Left lung (tissue), 10 donors: ENCODE results near the gene AKT3. TPM values are rescaled to one million over a fixed set of nuclear protein-coding genes. Genes with fewer than 3 reads are reported as not detected.

Experiments used
- ATAC-seq: fragments of 200-7000 bp; cut with Tn5 transposase; one replicate; pipeline ENCODE4 v1.9.1; 2020; ENCODE audit warnings: moderate library complexity
- DNase-seq, 4 donors: peaks; one replicate each; pipeline ENCODE4 v3.0.0-alpha.2; 2013 to 2020
- H3K27ac ChIP-seq, 2 donors: fragments of 200-600 bp; sonication (generic) in 1 of 2; one replicate each; pipeline versions ENCODE4 v1.5.0 to v1.8.0; 2020 to 2021
- H3K27me3 ChIP-seq, 2 donors: fragments of 200-600 bp; sonication (generic) in 1 of 2; one replicate each; pipeline versions ENCODE4 v1.5.0 to v1.8.0; 2020 to 2021
- H3K36me3 ChIP-seq, 2 donors: fragments of 200-600 bp; sonication (generic) in 1 of 2; one replicate each; pipeline versions ENCODE4 v1.5.0 to v1.8.0; 2020 to 2021
- H3K4me1 ChIP-seq, 2 donors: fragments of 200-600 bp; one replicate each; pipeline ENCODE4 v1.8.0; 2021
- H3K4me3 ChIP-seq, 2 donors: fragments of 200-600 bp; sonication (generic) in 1 of 2; one replicate each; pipeline versions ENCODE4 v1.5.0 to v1.8.0; 2020 to 2021; ENCODE audit warnings: mild to moderate bottlenecking in 1 of 2
- H3K9me3 ChIP-seq, 2 donors: fragments of 200-600 bp; sonication (generic) in 1 of 2; one replicate each; pipeline versions ENCODE4 v1.5.0 to v1.8.0; 2020 to 2021
- intact Hi-C, 2 donors: fragments of 100-400 bp; cut with DNase I; formaldehyde crosslinking; loops; one replicate each; pipeline versions ENCODE4 v1.11.2 to v1.14.2; 2022
- polyA plus RNA-seq, 6 donors: library from polyadenylated mRNA; unstranded; fragments of 120-200 nt; gene quantifications; one replicate each; pipeline ENCODE4 v1.2.1, GENCODE V29; 2013; ENCODE audit not compliant: insufficient read length in 6 of 6
- total RNA-seq, 2 donors: library from RNA; stranded (reverse); fragmentation: NEBNext Ultra II Directional; extraction: Animal tissue kit (Norgen Biotek cat#: 25700); gene quantifications; one replicate each; pipeline ENCODE4 v1.2.1, GENCODE V29; 2021
- TF ChIP-seq, protein P1 (sequence below), 2 donors: fragments of 200-600 bp; sonication (generic) in 1 of 2; IDR thresholded peaks; one replicate each; pipeline versions ENCODE4 v1.5.0 to v1.8.0; 2021; ENCODE audit warnings: antibody characterized with exemption in 2 of 2
- donor health status: DM: no; HTN: yes; CAD: no.
- donor health status: DM: no; HTN: no; CAD: no.

The AKT3 gene
- total and polyA plus RNA-seq, 8 donors = 24.1 to 44.9 (median 29.4) TPM

DNA sequence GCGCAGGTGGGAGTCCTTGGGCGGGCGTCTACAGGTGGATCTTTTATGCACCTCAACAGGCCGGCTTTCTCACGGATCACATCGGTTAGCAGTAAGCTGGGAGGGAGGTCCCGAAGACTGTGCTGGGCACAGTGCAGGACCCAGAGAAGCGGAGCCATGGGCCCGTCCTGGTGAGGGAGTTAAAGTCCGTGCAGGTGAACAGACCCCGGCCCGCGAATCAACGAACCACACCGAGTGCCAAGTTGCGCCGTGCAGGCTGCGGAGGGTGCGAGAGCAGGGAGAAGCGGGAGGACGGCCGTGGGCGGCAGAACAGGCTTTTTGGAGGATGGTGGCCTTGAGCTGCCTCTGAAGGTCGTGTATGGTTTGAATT lies 360.9 kb downstream of the AKT3 start:
- H3K27ac ChIP-seq = no peak overlapping the region
- no peak for ATAC-seq
- H3K9me3 ChIP-seq = no peaks in the 10 kb centered on the region
- DNase-seq = no peak
- no peak overlapping the region for H3K4me3 ChIP-seq
- H3K36me3 ChIP-seq = peaks cover 0 to 17% of the 10 kb centered on the region in 2 donors
- no peaks in the 10 kb centered on the region for H3K4me1 ChIP-seq
- H3K27me3 ChIP-seq = no peaks in the 10 kb centered on the region
- TF ChIP-seq, protein P1, sequence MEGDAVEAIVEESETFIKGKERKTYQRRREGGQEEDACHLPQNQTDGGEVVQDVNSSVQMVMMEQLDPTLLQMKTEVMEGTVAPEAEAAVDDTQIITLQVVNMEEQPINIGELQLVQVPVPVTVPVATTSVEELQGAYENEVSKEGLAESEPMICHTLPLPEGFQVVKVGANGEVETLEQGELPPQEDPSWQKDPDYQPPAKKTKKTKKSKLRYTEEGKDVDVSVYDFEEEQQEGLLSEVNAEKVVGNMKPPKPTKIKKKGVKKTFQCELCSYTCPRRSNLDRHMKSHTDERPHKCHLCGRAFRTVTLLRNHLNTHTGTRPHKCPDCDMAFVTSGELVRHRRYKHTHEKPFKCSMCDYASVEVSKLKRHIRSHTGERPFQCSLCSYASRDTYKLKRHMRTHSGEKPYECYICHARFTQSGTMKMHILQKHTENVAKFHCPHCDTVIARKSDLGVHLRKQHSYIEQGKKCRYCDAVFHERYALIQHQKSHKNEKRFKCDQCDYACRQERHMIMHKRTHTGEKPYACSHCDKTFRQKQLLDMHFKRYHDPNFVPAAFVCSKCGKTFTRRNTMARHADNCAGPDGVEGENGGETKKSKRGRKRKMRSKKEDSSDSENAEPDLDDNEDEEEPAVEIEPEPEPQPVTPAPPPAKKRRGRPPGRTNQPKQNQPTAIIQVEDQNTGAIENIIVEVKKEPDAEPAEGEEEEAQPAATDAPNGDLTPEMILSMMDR (IDR thresholded peaks at IDR 0.05) = no peak
- intact Hi-C loops = no loop called here

DNA sequence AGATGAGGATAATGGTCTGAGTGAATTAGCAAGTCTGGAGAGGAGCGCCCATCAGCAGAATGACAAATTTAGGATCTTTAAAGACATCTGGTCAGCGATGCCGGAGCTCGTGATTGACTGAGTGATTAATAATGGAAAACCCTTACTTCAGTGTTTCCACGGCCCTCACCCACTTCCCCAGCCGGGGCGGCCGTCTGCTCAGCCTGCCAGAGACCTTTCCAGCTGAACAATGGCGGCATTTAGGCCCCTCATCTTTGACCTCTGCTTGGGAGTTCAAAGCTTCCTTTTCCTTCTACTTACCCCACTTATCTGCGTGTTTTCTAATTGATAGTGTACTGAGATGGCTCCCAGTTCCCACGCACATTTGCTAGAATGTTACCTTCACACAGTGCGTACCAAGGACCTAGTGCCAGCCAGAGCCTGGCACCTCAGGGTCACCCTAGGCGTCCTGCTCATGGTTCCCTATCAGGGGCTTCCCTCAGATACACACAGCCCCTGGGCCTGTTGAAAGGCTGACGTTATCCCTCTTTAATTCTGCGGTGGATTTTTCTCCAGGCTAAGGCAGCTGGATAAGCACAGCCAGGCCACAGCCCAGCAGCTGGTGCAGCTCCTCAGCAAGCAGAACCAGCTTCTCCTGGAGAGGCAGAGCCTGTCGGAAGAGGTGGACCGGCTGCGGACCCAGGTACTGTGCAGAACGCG lies 361.4 kb downstream of the AKT3 start:
- H3K27me3 ChIP-seq = no peaks in the 10 kb centered on the region
- H3K4me1 ChIP-seq = no peaks in the 10 kb centered on the region
- no peak overlapping the region for H3K27ac ChIP-seq
- intact Hi-C loops = no loop called here
- H3K9me3 ChIP-seq = no peaks in the 10 kb centered on the region
- DNase-seq (no peak), ATAC-seq (no peak)
- peaks cover 0 to 17% of the 10 kb centered on the region in 2 donors for H3K36me3 ChIP-seq
- TF ChIP-seq, protein P1 (IDR thresholded peaks at IDR 0.05) = no peak
- peak overlapping the region in 1 of 2 donors; percentile 13 for H3K4me3 ChIP-seq

DNA sequence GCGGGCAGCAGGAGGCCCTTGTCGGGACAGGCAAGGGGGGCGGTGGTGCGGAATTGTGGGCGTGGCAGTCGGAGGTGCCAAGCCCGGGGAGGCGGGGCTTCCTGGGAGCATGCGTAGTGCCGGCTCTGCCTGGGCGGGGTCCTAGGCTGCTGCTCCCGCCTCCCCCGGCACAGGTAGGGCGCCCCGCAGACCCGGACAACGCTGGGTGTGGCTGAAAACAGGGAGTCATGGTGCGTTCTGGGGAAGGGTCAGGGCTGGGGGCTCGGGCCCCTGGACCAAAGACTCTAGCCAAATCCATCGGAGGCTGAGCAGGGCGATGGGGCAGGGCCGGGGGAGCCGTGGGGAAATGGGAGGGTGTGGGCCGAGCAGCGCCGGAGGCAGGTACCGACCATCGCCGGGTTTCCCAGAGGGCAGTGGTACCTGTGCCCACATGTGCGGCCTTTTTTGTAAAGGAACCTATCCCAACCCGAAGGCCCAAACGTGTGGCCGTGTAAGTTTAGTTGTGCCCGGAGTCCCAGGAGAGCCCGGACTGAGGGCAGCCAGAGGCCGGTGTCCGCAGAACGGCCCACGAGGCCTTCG lies 362.3 kb downstream of the AKT3 start:
- peak; percentile 67 for ATAC-seq
- TF ChIP-seq, protein P1 (IDR thresholded peaks at IDR 0.05) = no peak
- H3K4me3 ChIP-seq = peak overlapping the region in 1 of 2 donors; percentile 13
- H3K27ac ChIP-seq = no peak overlapping the region
- H3K4me1 ChIP-seq = peaks cover 1 to 7% of the 10 kb centered on the region in 2 donors
- intact Hi-C loops = no loop called here
- peaks cover 0 to 17% of the 10 kb centered on the region in 2 donors for H3K36me3 ChIP-seq
- no peak for DNase-seq
- no peaks in the 10 kb centered on the region for H3K9me3 ChIP-seq
- H3K27me3 ChIP-seq = peaks cover 0 to 7% of the 10 kb centered on the region in 2 donors

DNA sequence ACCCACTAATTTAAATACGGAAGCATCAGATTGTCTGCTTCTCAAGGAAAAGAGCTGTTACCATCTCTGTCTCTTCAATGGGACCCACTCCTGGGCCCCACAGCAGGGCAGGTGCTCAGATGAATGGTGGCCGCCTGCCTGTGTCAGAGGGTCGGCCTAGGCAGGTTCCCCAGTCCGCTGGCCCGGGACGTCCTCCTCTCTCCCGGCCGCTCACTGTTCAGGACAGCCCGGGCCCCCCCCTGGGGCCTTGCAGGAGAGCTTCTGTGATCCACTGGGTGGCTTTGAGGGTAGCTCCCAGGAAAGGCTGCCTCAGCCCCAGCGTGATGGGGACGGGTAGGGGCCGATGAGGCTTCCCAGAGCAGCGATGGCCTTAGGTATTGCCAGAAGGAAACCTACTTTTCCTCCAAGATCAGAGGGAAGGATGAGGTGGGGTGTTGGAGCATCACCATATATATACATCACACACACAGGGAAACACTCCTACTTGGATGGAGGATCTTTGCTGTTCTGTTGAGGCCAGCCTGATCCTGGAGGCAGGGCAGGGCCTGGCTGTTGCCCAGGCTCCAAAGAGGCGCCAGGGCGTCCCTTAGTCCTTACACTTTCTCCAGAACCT lies 362.9 kb downstream of the AKT3 start:
- intact Hi-C loops = no loop called here
- no peak overlapping the region for H3K27ac ChIP-seq
- DNase-seq (no peak), ATAC-seq (no peak)
- H3K9me3 ChIP-seq = no peaks in the 10 kb centered on the region
- TF ChIP-seq, protein P1 (IDR thresholded peaks at IDR 0.05) = no peak
- H3K4me3 ChIP-seq = no peak overlapping the region
- peaks cover 0 to 17% of the 10 kb centered on the region in 2 donors for H3K36me3 ChIP-seq
- peaks cover 0 to 11% of the 10 kb centered on the region in 2 donors for H3K27me3 ChIP-seq
- H3K4me1 ChIP-seq = peaks cover 7 to 13% of the 10 kb centered on the region in 2 donors

DNA sequence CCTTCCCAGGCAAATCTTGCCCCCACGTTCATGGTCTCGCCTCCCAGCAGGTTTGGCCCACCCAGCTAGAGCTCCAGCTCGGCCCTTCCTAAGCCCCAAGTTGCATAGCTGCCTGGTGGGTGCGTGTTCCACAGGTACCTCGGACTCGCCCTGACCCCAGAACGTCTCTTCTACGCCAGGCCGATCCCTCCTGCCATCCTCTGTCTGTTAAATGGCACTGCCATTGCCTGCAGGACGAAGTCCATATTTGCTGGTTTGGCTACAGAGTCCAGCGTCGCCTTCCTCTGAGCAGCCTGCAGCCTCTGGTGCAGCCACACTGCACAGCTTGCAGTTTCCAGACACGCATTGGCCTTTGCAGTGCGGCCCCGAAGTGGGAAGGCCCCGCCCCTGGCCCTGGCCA lies 366.1 kb downstream of the AKT3 start:
- H3K9me3 ChIP-seq = no peaks in the 10 kb centered on the region
- no peak for DNase-seq
- H3K4me3 ChIP-seq = no peak overlapping the region
- no peak for ATAC-seq
- intact Hi-C loops = no loop called here
- H3K36me3 ChIP-seq = peaks cover 0 to 3% of the 10 kb centered on the region in 2 donors
- H3K4me1 ChIP-seq = peaks cover 8 to 16% of the 10 kb centered on the region in 2 donors
- no peak overlapping the region for H3K27ac ChIP-seq
- TF ChIP-seq, protein P1 (IDR thresholded peaks at IDR 0.05) = no peak
- H3K27me3 ChIP-seq = peaks cover 0 to 11% of the 10 kb centered on the region in 2 donors
